ENCODE measurements around the gene WDR91.

The WDR91 gene

GRCh38 chr7:135231686-135232085 is 20.4 kb upstream of the WDR91 start:
- Histone ChIP-seq H3K9me3 (ENCODE audit: insufficient read depth, low read length) (no peaks in the 10 kb centered on the region), H3K9ac (ENCODE audit: low read length) (no peak overlapping the region), H3K4me2 (ENCODE audit: low read depth, low read length, poor library complexity, severe bottlenecking) (no peak overlapping the region), H3K79me2 (ENCODE audit: insufficient read depth, low read length) (no peaks in the 10 kb centered on the region), H3K27me3 (ENCODE audit: low read length) (no peaks in the 10 kb centered on the region), H3K27ac (ENCODE audit: low read depth, low read length) (no peak overlapping the region), H4K20me1 (ENCODE audit: low read depth, low read length) (no peaks in the 10 kb centered on the region), H2AFZ (ENCODE audit: low read depth, low read length, severe bottlenecking) (no peak overlapping the region), H3K36me3 (ENCODE audit: low read length) (no peaks in the 10 kb centered on the region), H3F3A (ENCODE audit: insufficient read depth) (no peaks in the 10 kb centered on the region), H3K9me2 (replicated peaks; ENCODE audit: insufficient read depth, low read length) (no peaks in the 10 kb centered on the region), H3K4me3 (ENCODE audit: insufficient read depth, low read length, poor library complexity, severe bottlenecking) (no peak overlapping the region)
- no peak for TF ChIP-seq CTCF (IDR thresholded peaks at IDR 0.05; ENCODE audit: insufficient read depth, low read length, poor library complexity, severe bottlenecking)
- no peak for TF ChIP-seq EZH2phosphoT487 (conservative IDR thresholded peaks at IDR 0.05; ENCODE audit: low read length)

GRCh38 chr7:135224027-135224426 is 12.7 kb upstream of the WDR91 start:
- Histone ChIP-seq H3K4me2 (ENCODE audit: low read depth, low read length, poor library complexity, severe bottlenecking) (no peak overlapping the region), H3F3A (ENCODE audit: insufficient read depth) (no peaks in the 10 kb centered on the region), H3K9me2 (replicated peaks; ENCODE audit: insufficient read depth, low read length) (no peaks in the 10 kb centered on the region), H3K27me3 (ENCODE audit: low read length) (no peaks in the 10 kb centered on the region), H3K79me2 (ENCODE audit: insufficient read depth, low read length) (no peaks in the 10 kb centered on the region), H2AFZ (ENCODE audit: low read depth, low read length, severe bottlenecking) (no peak overlapping the region), H3K9me3 (ENCODE audit: insufficient read depth, low read length) (no peaks in the 10 kb centered on the region), H3K9ac (ENCODE audit: low read length) (no peak overlapping the region), H3K36me3 (ENCODE audit: low read length) (no peaks in the 10 kb centered on the region), H3K27ac (ENCODE audit: low read depth, low read length) (no peak overlapping the region), H3K4me3 (ENCODE audit: insufficient read depth, low read length, poor library complexity, severe bottlenecking) (no peak overlapping the region), H4K20me1 (ENCODE audit: low read depth, low read length) (no peaks in the 10 kb centered on the region)
- no peak for TF ChIP-seq EZH2phosphoT487 (conservative IDR thresholded peaks at IDR 0.05; ENCODE audit: low read length)
- no peak for TF ChIP-seq CTCF (IDR thresholded peaks at IDR 0.05; ENCODE audit: insufficient read depth, low read length, poor library complexity, severe bottlenecking)

- Histone ChIP-seq H3K9me3 (ENCODE audit: insufficient read depth, low read length) (no peaks in the 10 kb centered on the region), H3K27me3 (ENCODE audit: low read length) (no peaks in the 10 kb centered on the region), H3K27ac (ENCODE audit: low read depth, low read length) (no peak overlapping the region), H2AFZ (ENCODE audit: low read depth, low read length, severe bottlenecking) (no peak overlapping the region), H3K36me3 (ENCODE audit: low read length) (no peaks in the 10 kb centered on the region), H3K79me2 (ENCODE audit: insufficient read depth, low read length) (no peaks in the 10 kb centered on the region), H3K4me3 (ENCODE audit: insufficient read depth, low read length, poor library complexity, severe bottlenecking) (no peak overlapping the region), H3F3A (ENCODE audit: insufficient read depth) (no peaks in the 10 kb centered on the region), H3K9ac (ENCODE audit: low read length) (no peak overlapping the region), H4K20me1 (ENCODE audit: low read depth, low read length) (no peaks in the 10 kb centered on the region), H3K4me2 (ENCODE audit: low read depth, low read length, poor library complexity, severe bottlenecking) (no peak overlapping the region), H3K9me2 (replicated peaks; ENCODE audit: insufficient read depth, low read length) (no peaks in the 10 kb centered on the region)
- TF ChIP-seq CTCF (IDR thresholded peaks at IDR 0.05; ENCODE audit: insufficient read depth, low read length, poor library complexity, severe bottlenecking), result no peak
These were observed 6.6 kb upstream of the WDR91 start for GRCh38 chr7:135217645-135218509.

Measured in SU-DHL-6 (cell line).